NB4 (cell line): ENCODE results near the gene HERPUD1.

Experiments
- MYC ChIP-seq: IDR thresholded peaks from 2 replicates; pipeline ENCODE4 v1.6.1; 2011; ENCODE audit warnings: low read depth, low read length
- POLR2A ChIP-seq: IDR thresholded peaks from 2 replicates; pipeline ENCODE4 v1.6.1; 2011; ENCODE audit warnings: mild to moderate bottlenecking; ENCODE audit not compliant: insufficient read length; ENCODE audit errors: extremely low read depth
- TF ChIP-seq, protein P1 (sequence below): IDR thresholded peaks from one replicate; pipeline ENCODE4 v1.5.1; 2012; ENCODE audit warnings: low read depth, low read length
- TF ChIP-seq, protein P2 (sequence below): IDR thresholded peaks from 2 replicates; pipeline ENCODE4 v1.6.1; 2011; ENCODE audit warnings: low read depth, low read length

DNA sequence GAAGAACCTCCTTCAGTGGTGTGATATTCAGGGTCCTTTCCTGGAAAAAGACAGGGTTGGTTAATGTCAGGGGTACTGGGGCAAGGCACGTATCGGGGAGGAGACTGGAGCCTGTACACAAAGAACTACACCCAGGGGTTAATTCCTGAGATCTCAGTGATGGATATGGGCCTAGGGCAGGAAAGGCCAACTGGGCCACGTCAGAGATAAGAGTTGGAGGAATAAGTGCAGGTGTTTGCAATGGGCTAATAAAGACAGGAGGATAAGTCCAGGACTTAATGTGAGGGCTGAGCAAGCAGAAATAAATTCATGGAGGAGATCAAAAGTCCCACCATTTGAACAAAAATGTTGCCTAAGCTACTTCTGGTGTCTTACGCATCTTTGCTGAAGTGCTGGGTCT is 10.4 kb upstream of the HERPUD1 start:
- TF ChIP-seq, protein P1, sequence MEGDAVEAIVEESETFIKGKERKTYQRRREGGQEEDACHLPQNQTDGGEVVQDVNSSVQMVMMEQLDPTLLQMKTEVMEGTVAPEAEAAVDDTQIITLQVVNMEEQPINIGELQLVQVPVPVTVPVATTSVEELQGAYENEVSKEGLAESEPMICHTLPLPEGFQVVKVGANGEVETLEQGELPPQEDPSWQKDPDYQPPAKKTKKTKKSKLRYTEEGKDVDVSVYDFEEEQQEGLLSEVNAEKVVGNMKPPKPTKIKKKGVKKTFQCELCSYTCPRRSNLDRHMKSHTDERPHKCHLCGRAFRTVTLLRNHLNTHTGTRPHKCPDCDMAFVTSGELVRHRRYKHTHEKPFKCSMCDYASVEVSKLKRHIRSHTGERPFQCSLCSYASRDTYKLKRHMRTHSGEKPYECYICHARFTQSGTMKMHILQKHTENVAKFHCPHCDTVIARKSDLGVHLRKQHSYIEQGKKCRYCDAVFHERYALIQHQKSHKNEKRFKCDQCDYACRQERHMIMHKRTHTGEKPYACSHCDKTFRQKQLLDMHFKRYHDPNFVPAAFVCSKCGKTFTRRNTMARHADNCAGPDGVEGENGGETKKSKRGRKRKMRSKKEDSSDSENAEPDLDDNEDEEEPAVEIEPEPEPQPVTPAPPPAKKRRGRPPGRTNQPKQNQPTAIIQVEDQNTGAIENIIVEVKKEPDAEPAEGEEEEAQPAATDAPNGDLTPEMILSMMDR = no peak
- no peak for TF ChIP-seq POLR2A
- TF ChIP-seq, protein P2, sequence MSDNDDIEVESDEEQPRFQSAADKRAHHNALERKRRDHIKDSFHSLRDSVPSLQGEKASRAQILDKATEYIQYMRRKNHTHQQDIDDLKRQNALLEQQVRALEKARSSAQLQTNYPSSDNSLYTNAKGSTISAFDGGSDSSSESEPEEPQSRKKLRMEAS = no peak
- TF ChIP-seq MYC = no peak
